SIG-M5 treated with dmso at 0.1 percent for 504 hours (cell line): ENCODE data around the gene RAI14.

Experiments
- DNase-seq: peaks from one replicate; lab custom pipeline; 2025; ENCODE audit not compliant: unreplicated experiment; lab: John Stamatoyannopoulos, UW

The RAI14 gene

DNA sequence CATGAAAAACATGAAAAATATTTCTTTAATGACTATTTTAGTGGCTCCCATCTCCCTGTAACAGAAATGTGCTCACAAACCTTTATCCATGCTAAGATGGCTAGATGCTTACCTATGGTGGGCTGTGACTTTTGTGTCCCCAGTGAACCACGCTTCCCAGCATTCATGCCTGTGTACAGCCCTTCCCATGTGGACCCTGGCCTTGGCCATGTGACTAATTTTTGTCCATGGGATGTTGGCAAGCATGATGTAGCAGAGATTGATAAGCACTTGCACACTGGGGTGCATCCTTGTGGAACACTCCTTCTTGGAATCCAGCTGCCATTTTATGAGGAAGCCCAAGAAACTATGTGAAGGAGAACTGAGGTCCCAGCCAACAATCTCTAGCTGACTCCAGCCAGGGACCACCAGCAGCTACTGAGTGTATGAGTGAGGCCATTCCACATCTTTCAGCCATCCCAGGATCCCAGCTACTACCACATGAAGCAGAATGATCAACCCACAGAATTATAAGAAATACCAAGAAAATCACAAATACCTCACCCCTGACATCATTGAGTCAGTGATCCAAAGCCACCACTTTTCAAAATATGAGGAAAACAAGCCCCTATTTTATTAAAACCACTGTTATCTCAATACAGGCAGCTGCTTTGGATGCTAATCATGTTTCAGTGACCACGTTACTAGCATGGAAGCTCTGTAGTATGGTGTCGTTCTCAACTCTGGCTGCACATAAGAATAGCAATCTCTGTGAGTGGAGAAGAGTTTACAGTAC lies 16.1 kb upstream of the RAI14 start:
- no peak for DNase-seq

- DNase-seq, result no peak
Observed at GRCh38 chr5:34648039-34648839, 7.9 kb upstream of the RAI14 start.

DNA sequence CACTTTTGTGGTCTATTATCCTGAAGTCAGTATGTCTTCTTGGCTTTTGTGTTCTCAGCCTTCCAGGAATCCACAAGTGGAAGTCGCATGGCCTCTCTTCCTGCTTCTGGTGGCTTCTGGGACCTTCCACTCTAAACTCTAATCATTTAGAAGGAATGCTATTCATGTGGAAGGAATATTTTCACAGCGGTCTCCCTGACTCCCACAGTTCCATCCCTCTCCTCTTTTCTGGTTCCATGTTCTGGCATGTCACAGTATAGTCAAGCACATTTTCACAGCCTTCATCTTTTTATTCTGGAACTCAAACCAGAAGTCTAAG lies 7.3 kb upstream of the RAI14 start:
- DNase-seq, result no peak

DNA sequence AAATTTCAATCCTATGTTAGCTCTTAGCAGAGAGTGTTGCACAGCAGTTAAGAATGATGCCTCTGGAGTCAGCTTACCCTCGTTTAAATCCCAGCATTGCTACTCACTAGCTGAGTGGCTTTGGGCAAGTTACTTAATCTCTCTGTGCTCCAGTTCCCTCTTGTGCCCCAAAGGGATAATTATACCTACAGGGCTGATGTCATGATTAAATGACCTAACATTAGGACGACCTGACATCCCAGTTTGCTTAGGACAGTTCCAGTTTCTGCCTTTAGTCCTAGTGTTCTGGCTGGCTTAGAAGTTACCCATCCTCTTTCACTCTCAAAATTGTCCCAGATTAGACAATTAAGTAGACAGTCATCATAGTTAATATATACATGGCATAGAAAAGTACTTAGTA lies 4.3 kb upstream of the RAI14 start:
- no peak for DNase-seq

DNA sequence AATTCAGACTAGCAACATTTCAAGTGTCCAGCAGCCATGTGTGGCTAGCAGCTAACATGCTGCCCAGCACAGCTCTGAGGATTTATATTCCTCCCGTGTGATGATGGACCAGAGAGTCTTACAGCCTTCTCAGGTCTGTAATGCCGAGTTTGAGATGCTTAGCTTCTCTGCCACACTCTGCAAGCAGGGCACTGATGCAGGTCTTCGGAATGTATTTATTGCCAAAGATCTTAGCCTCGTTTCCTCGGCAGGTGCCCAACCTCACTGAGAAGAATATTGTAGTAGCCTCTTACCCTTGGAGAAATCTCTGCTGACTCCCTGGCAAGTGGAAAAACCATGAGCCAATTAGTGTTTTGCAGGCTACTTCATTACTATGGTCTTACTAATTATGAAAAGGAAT lies 3.7 kb upstream of the RAI14 start:
- DNase-seq, result no peak

DNA sequence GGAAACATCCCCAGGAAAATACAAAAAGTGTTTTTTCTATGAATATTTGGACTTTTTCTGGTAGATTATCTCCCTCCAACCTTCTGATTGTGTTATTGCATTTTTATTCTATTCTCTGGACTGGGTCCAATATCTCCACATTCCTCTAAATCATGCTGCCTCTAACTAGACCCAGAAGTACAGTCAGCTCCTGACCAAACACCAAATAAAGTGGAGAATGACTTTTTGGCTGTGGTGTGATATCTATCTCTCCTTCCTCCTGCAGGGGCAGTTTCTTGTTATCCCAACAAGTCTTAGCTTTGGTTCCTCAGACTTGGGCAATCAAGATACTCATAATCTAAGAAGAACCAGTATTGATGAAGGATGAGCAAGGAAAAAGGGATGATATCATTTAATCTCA lies 3.2 kb upstream of the RAI14 start:
- DNase-seq, result no peak

DNA sequence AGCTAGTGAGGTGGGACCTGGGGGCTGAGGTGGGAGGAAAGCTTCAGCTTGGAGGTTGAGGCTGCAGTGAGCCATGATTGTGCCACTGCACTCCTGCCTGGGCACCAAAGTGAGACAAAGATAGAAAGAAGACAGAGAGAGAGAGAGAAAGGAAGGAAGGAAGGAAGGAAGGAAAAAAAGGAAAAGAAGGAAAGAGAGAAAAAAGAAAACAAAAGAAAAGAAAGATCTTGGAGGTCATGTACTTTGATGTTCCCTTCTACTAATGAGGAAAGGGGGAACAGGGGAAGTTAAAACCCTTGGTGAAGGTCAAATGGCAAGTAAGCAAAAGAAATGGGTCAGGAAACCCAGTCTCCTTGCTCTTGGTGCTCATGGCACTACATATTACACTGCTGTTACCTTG lies 2.4 kb upstream of the RAI14 start:
- no peak for DNase-seq

- no peak for DNase-seq
Observed at GRCh38 chr5:34655354-34655991, 655 bp upstream of the RAI14 start.

DNA sequence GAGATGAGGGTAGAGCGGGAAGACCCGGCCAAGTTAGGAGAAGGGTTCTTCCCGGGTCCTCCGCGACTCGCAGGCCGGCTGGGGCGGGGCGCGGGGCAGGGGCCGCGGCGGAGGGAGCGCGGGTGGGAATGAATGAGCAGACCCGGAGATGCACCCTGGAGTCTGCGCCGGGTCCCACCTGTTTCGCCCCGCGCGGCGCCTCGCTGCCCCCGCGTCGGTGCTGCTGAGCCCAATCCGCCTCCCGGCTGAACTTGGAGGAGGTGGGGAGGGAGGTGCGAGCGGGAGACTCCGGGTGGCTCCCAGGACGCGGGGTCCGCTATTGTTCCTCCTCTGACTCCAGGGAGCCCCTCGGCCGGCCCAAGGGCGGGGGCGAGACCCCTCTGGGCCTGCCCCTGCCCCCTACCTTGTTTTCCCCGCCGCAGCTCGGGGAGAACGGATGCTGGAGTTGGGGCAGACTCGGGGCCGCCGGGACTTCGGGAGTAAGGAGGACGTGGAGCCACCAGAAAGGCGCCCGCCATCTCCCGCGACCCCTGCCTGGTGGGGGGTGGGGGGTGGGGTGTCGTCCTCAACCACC lies 659 bp downstream of the RAI14 start:
- no peak for DNase-seq

DNA sequence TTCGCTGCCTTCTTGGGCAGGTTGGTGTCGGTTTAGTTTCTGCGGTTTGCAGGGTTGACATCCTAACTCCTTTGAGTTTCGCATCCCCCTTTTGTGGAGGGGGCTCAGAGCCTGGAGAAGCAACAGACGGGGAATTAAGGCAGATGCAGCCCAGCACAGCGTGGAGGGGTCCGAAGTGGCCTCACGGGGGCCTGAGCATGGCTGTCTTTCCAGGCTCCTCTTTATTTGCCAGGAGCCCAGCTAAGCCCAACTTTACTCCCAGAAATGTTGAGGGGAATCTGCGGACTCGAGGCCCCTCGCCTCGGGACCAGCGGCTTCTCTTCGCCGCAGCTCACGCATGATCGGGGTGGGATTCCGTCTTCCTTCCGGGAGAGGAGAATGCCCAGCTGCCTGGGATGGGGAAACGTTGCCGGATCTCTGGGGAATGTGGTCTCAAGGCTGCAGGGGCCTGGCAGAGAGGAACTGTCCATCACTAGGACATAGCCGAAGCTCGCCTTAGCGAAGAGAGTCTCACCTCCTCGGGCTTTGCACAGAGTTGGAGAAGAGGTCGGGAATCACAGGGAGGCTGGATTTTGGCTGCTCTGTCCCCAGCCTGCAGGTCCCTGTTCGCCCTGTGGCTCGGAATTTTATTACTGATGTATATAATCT lies 1.3 kb downstream of the RAI14 start:
- DNase-seq, result no peak

DNA sequence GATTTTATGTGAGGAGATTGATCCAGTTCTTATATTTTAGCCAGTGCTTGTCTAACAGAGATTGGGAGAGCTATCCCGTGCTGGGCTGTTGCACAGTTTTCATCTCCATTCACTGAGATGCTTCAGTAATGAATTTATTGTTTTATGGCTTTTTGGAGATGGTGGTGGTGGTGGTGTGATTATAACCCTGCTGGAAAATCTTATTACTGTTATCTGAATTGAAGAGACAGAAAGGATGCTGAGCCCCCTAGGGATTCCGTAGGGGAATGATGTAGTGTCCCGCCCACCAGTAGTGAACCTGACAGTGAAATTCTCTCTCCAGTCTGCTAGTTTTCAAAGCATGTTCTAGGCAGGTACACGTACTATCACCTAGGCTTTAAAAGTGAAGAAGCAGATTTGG lies 1.9 kb downstream of the RAI14 start:
- DNase-seq, result no peak

DNA sequence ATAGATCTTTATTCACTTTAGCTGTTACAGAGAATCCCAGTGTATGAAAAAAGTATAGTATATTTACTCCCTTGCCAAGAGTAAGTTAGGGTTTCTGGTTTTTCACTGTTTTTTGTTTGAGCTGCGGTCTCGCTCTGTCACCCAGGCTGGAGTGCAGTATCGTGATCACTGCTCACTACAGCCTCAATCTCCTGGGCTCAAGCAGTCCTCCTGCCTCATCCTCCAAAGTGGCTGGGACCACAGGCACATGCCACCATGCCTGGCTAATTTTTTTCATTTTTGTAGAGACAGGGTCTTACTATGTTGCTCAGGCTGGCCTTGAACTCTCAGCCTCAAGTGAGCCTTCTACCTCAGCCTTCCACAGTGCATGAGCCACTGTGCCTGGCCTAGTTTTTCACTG lies 3.0 kb downstream of the RAI14 start:
- no peak for DNase-seq

GRCh38 chr5:34660444-34660843 lies 4.3 kb downstream of the RAI14 start:
- DNase-seq, result no peak

DNA sequence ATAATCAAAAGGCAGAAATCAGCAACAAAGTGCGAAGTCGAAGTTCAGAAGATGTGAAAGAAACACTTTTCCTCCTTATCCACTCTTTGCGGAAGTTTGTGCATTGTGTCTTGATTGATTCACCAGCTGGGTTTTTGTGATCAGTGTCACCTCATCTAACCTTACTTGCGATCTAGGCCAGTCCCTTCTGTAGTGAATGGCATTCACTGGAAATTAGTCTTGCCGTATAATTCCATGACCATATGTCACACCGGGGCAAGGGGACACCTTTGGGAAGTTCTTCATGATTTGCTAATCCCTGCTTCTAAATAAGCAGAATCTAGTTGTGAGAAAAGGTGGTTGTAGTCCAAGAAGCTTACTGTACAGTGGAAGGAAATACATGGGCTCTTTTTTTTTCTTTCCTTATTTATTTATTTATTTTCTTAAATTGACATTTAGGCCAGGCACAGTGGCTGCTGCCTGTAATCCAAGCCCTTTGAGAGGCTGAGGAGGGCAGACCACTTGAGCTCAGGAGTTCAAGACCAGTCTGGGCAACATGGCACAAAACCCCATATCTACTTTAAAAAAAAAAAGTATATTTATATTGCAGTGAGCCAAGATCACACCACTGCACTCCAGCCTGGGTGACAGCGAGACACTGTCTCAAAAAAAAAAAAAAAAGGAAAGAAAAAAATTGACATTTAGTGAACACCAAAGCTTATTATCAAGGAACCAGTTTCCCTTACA lies 7.8 kb downstream of the RAI14 start:
- no peak for DNase-seq

DNA sequence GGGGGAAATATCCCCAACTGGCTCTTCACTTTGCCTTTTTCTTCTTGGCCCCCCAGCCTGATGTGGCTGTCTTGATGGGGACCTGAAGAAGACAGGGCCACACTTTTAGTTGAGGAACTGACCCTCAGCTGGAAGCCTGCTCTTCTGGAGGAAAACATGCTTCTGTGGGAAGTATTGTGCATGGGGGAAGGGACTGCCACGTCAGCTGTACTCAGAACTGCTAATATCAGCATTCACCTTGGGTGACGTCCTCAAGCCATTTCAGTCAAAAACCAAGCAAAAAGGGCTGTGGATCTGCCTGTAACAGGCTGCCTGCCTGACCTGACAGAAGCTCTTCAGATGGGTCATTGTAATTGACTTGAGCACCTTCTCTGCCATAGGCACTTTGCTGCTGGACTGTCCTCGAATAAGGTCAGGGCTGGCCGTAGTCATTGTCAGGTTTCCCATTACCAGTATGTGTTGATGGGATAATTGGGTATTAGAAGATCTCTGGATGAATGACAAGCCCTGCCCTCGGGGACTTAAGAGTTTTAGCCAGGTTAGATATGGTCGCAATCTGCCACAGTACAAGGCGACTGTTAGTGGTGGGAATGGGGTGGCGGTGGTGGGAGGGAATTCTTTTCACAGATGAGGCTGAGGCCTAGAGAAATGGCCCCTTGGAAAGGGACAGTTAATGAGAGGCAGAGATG lies 10.4 kb downstream of the RAI14 start:
- no peak for DNase-seq

GRCh38 chr5:34667705-34668104 lies 11.6 kb downstream of the RAI14 start:
- no peak for DNase-seq

DNA sequence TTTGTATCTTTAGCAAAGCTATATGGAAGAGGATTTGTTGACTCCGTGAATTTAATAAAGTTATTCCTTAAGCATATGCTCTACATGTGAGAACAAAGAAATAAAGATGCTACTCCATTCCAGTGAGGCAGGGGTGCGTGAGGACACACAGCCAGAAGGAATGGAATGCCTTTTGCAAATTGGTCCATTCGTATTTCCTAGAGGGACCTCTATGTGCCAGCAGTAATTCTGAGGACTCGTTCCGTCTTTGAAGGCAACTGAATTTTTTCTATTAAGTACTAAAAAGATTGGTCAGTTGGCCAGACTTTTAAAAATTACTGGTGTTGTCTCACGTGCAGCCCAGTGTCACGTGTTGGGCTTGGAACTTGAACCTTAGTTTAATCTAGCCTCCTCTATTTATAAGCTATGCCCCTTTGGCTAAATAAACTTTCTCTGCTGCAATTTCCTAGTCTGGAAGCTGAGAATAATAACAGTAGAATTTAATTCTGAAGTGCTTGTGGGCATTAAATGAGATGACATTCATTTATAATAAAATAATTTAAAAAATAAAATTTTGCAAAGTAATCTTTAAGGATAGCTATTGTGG lies 13.9 kb downstream of the RAI14 start:
- no peak for DNase-seq

GRCh38 chr5:34672196-34672595 lies 16.1 kb downstream of the RAI14 start:
- no peak for DNase-seq

GRCh38 chr5:34673463-34674125 lies 17.5 kb downstream of the RAI14 start:
- DNase-seq, result no peak
